ENCODE data around the gene MYH10.

MYH10 gene

GRCh38 chr17:8656693-8657092, 26.2 kb upstream of the MYH10 start:
- H3K4me3 ChIP-seq, result no peak overlapping the region
- no peak for DNase-seq (ENCODE audit: low read depth, low spot score)
- 0 out of 2 replicates have a peak, but pooled peaks cover 3% of the 10 kb centered on the region for H3K9me3 ChIP-seq (ENCODE audit: low read depth, low read length)
- no peak overlapping the region for H3K9ac ChIP-seq (ENCODE audit: insufficient read length)
- no peaks in the 10 kb centered on the region for H3K36me3 ChIP-seq (ENCODE audit: insufficient read depth, low read length)
- TF ChIP-seq EZH2 (IDR thresholded peaks at IDR 0.05) (no peak), POLR2AphosphoS5 (IDR thresholded peaks at IDR 0.05; ENCODE audit: borderline replicate concordance, low read depth, low read length) (no peak), FOXP2 (optimal IDR thresholded peaks at IDR 0.05; ENCODE audit: control extremely low read depth, extremely low read length, insufficient read depth) (no peak)
- H3K27ac ChIP-seq, result no peak overlapping the region

GRCh38 chr17:8654822-8655221, 24.3 kb upstream of the MYH10 start:
- Histone ChIP-seq H3K27ac (no peak overlapping the region), H3K9me3 (ENCODE audit: low read depth, low read length) (0 out of 2 replicates have a peak, but pooled peaks cover 3% of the 10 kb centered on the region), H3K36me3 (ENCODE audit: insufficient read depth, low read length) (no peaks in the 10 kb centered on the region), H3K9ac (ENCODE audit: insufficient read length) (no peak overlapping the region), H3K4me3 (no peak overlapping the region)
- TF ChIP-seq FOXP2 (optimal IDR thresholded peaks at IDR 0.05; ENCODE audit: control extremely low read depth, extremely low read length, insufficient read depth), result no peak
- TF ChIP-seq POLR2AphosphoS5 (IDR thresholded peaks at IDR 0.05; ENCODE audit: borderline replicate concordance, low read depth, low read length), result no peak
- no peak for TF ChIP-seq EZH2 (IDR thresholded peaks at IDR 0.05)
- DNase-seq (ENCODE audit: low read depth, low spot score), result no peak

- no peak overlapping the region for H3K4me3 ChIP-seq
- TF ChIP-seq FOXP2 (optimal IDR thresholded peaks at IDR 0.05; ENCODE audit: control extremely low read depth, extremely low read length, insufficient read depth) (no peak), EZH2 (IDR thresholded peaks at IDR 0.05) (no peak), POLR2AphosphoS5 (IDR thresholded peaks at IDR 0.05; ENCODE audit: borderline replicate concordance, low read depth, low read length) (no peak)
- H3K9ac ChIP-seq (ENCODE audit: insufficient read length), result no peak overlapping the region
- H3K36me3 ChIP-seq (ENCODE audit: insufficient read depth, low read length), result no peaks in the 10 kb centered on the region
- H3K27ac ChIP-seq, result no peak overlapping the region
- no peaks in the 10 kb centered on the region for H3K9me3 ChIP-seq (ENCODE audit: low read depth, low read length)
- no peak for DNase-seq (ENCODE audit: low read depth, low spot score)
These were observed 20.5 kb upstream of the MYH10 start for GRCh38 chr17:8651013-8651412.

- H3K27ac ChIP-seq, result no peak overlapping the region
- DNase-seq (ENCODE audit: low read depth, low spot score), result no peak
- no peak for TF ChIP-seq POLR2AphosphoS5 (IDR thresholded peaks at IDR 0.05; ENCODE audit: borderline replicate concordance, low read depth, low read length)
- TF ChIP-seq FOXP2 (optimal IDR thresholded peaks at IDR 0.05; ENCODE audit: control extremely low read depth, extremely low read length, insufficient read depth), result no peak
- TF ChIP-seq EZH2 (IDR thresholded peaks at IDR 0.05), result no peak
- H3K36me3 ChIP-seq (ENCODE audit: insufficient read depth, low read length), result no peaks in the 10 kb centered on the region
- no peak overlapping the region for H3K4me3 ChIP-seq
- no peaks in the 10 kb centered on the region for H3K9me3 ChIP-seq (ENCODE audit: low read depth, low read length)
- no peak overlapping the region for H3K9ac ChIP-seq (ENCODE audit: insufficient read length)
These were observed 19.6 kb upstream of the MYH10 start for GRCh38 chr17:8650119-8650499.

GRCh38 chr17:8649157-8650118, 18.9 kb upstream of the MYH10 start:
- H3K27ac ChIP-seq, result no peak overlapping the region

GRCh38 chr17:8647956-8648355, 17.4 kb upstream of the MYH10 start:
- Histone ChIP-seq H3K9ac (ENCODE audit: insufficient read length) (no peak overlapping the region), H3K36me3 (ENCODE audit: insufficient read depth, low read length) (no peaks in the 10 kb centered on the region), H3K4me3 (no peak overlapping the region), H3K9me3 (ENCODE audit: low read depth, low read length) (no peaks in the 10 kb centered on the region), H3K27ac (no peak overlapping the region)
- TF ChIP-seq FOXP2 (optimal IDR thresholded peaks at IDR 0.05; ENCODE audit: control extremely low read depth, extremely low read length, insufficient read depth) (no peak), POLR2AphosphoS5 (IDR thresholded peaks at IDR 0.05; ENCODE audit: borderline replicate concordance, low read depth, low read length) (no peak), EZH2 (IDR thresholded peaks at IDR 0.05) (no peak)
- no peak for DNase-seq (ENCODE audit: low read depth, low spot score)

More at GRCh38 chr17:8649157-8650118, 18.9 kb upstream of the MYH10 start:
- Histone ChIP-seq H3K4me3 (no peak overlapping the region), H3K36me3 (ENCODE audit: insufficient read depth, low read length) (no peaks in the 10 kb centered on the region), H3K9me3 (ENCODE audit: low read depth, low read length) (no peaks in the 10 kb centered on the region), H3K9ac (ENCODE audit: insufficient read length) (no peak overlapping the region)
- no peak for DNase-seq (ENCODE audit: low read depth, low spot score)
- TF ChIP-seq POLR2AphosphoS5 (IDR thresholded peaks at IDR 0.05; ENCODE audit: borderline replicate concordance, low read depth, low read length) (no peak), FOXP2 (optimal IDR thresholded peaks at IDR 0.05; ENCODE audit: control extremely low read depth, extremely low read length, insufficient read depth) (no peak), EZH2 (IDR thresholded peaks at IDR 0.05) (no peak)

GRCh38 chr17:8647202-8647601, 16.7 kb upstream of the MYH10 start:
- Histone ChIP-seq H3K4me3 (no peak overlapping the region), H3K36me3 (ENCODE audit: insufficient read depth, low read length) (no peaks in the 10 kb centered on the region), H3K9ac (ENCODE audit: insufficient read length) (no peak overlapping the region), H3K9me3 (ENCODE audit: low read depth, low read length) (no peaks in the 10 kb centered on the region), H3K27ac (no peak overlapping the region)
- TF ChIP-seq FOXP2 (optimal IDR thresholded peaks at IDR 0.05; ENCODE audit: control extremely low read depth, extremely low read length, insufficient read depth), result no peak
- DNase-seq (ENCODE audit: low read depth, low spot score), result no peak

GRCh38 chr17:8644507-8644902, 14.0 kb upstream of the MYH10 start:
- Histone ChIP-seq H3K9me3 (ENCODE audit: low read depth, low read length) (no peaks in the 10 kb centered on the region), H3K36me3 (ENCODE audit: insufficient read depth, low read length) (no peaks in the 10 kb centered on the region)

More at GRCh38 chr17:8644507-8644902, 14.0 kb upstream of the MYH10 start:
- DNase-seq (ENCODE audit: low read depth, low spot score), result no peak
- Histone ChIP-seq H3K27ac (no peak overlapping the region), H3K9ac (ENCODE audit: insufficient read length) (no peak overlapping the region), H3K4me3 (no peak overlapping the region)
- TF ChIP-seq POLR2AphosphoS5 (IDR thresholded peaks at IDR 0.05; ENCODE audit: borderline replicate concordance, low read depth, low read length) (no peak), EZH2 (IDR thresholded peaks at IDR 0.05) (no peak), FOXP2 (optimal IDR thresholded peaks at IDR 0.05; ENCODE audit: control extremely low read depth, extremely low read length, insufficient read depth) (no peak)
